HepG2 (cell line): Measurements from ENCODE around the gene SRRM2. TPM values are rescaled to one million over a fixed set of nuclear protein-coding genes. Genes with fewer than 3 reads are reported as not detected.

Experiments
- AGO1 ChIP-seq: fragments of 200-400 bp; formaldehyde crosslinking; IDR thresholded peaks from 2 replicates; pipeline ENCODE4 v1.6.1; 2017; ENCODE audit warnings: mild to moderate bottlenecking, low read depth, low read length, moderate library complexity; ENCODE audit not compliant: poor library complexity, severe bottlenecking
- CC2D1A ChIP-seq: sonication (generic); formaldehyde crosslinking; IDR thresholded peaks from 2 replicates; pipeline ENCODE4 v1.8.1; 2023; ENCODE audit warnings: mild to moderate bottlenecking, missing genetic modification reagents
- ELF3 ChIP-seq: IDR thresholded peaks from 2 replicates; pipeline ENCODE4 v1.6.1; 2016; ENCODE audit warnings: missing genetic modification reagents, missing compliant biosample characterization
- HES4 ChIP-seq: sonication (generic); formaldehyde crosslinking; IDR thresholded peaks from 2 replicates; pipeline ENCODE4 v1.9.0; 2021; ENCODE audit warnings: mild to moderate bottlenecking, missing genetic modification reagents, borderline replicate concordance
- HOXA3 ChIP-seq: sonication (generic); formaldehyde crosslinking; IDR thresholded peaks from 2 replicates; pipeline ENCODE4 v1.5.0; 2020; ENCODE audit warnings: missing genetic modification reagents
- HOXA7 ChIP-seq: sonication (generic); formaldehyde crosslinking; IDR thresholded peaks from 2 replicates; pipeline ENCODE4 v1.8.1; 2022; ENCODE audit warnings: mild to moderate bottlenecking, missing genetic modification reagents, moderate library complexity
- KLF11 ChIP-seq: IDR thresholded peaks from 2 replicates; pipeline ENCODE4 v1.6.1; 2016; ENCODE audit warnings: missing compliant biosample characterization
- KLF13 ChIP-seq: sonication (generic); formaldehyde crosslinking; IDR thresholded peaks from 2 replicates; pipeline ENCODE4 v1.4.0; 2020; ENCODE audit warnings: mild to moderate bottlenecking, missing genetic modification reagents
- KLF15 ChIP-seq: sonication (generic); formaldehyde crosslinking; IDR thresholded peaks from 2 replicates; pipeline ENCODE4 v1.8.1; 2023; ENCODE audit warnings: borderline replicate concordance, mild to moderate bottlenecking, inconsistent platforms, missing genetic modification reagents, mixed read lengths
- MAFF ChIP-seq: IDR thresholded peaks from 2 replicates; pipeline ENCODE4 v1.6.1; 2011; ENCODE audit warnings: low read depth, low read length, improper control_type of control experiment
- MAZ ChIP-seq, 2 experiments: sonication (generic) in 1 of 2; formaldehyde crosslinking in 1 of 2; IDR thresholded peaks; 2 replicates each; pipeline versions ENCODE4 v1.5.0 to v1.6.1; 2012 to 2020; ENCODE audit warnings: low read depth in 2 of 2, mild to moderate bottlenecking in 2 of 2, borderline replicate concordance in 1 of 2, improper control_type of control experiment in 1 of 2, low read length in 1 of 2, missing genetic modification reagents in 1 of 2, moderate library complexity in 1 of 2
- MYNN ChIP-seq: sonication (generic); formaldehyde crosslinking; IDR thresholded peaks from 2 replicates; pipeline ENCODE4 v1.4.0; 2020; ENCODE audit warnings: mild to moderate bottlenecking, low read depth, missing genetic modification reagents
- NFE2 ChIP-seq: sonication (generic); formaldehyde crosslinking; IDR thresholded peaks from 2 replicates; pipeline ENCODE4 v1.4.0; 2020; ENCODE audit warnings: missing genetic modification reagents
- PATZ1 ChIP-seq: sonication (generic); formaldehyde crosslinking; IDR thresholded peaks from 2 replicates; pipeline ENCODE4 v1.4.0; 2020; ENCODE audit warnings: missing genetic modification reagents
- RARA ChIP-seq: IDR thresholded peaks from 2 replicates; pipeline ENCODE4 v1.6.1; 2016; ENCODE audit warnings: missing genetic modification reagents, missing compliant biosample characterization
- RCOR2 ChIP-seq: IDR thresholded peaks from 2 replicates; pipeline ENCODE4 v1.6.1; 2016; ENCODE audit warnings: missing biosample characterization, missing genetic modification reagents
- RFXAP ChIP-seq: sonication (generic); formaldehyde crosslinking; IDR thresholded peaks from 2 replicates; pipeline ENCODE4 v1.4.0; 2020; ENCODE audit warnings: missing genetic modification reagents, borderline replicate concordance
- SP140L ChIP-seq: sonication (generic); formaldehyde crosslinking; IDR thresholded peaks from 2 replicates; pipeline ENCODE4 v1.4.0; 2020; ENCODE audit warnings: missing genetic modification reagents, borderline replicate concordance
- TFAP4 ChIP-seq: sonication (generic); IDR thresholded peaks from 2 replicates; pipeline ENCODE4 v1.6.1; 2016; ENCODE audit warnings: low read depth, borderline replicate concordance
- THAP11 ChIP-seq: IDR thresholded peaks from 2 replicates; pipeline ENCODE4 v1.6.1; 2016; ENCODE audit warnings: missing biosample characterization, missing genetic modification reagents
- ZBTB37 ChIP-seq: sonication (generic); formaldehyde crosslinking; IDR thresholded peaks from 2 replicates; pipeline ENCODE4 v1.4.0; 2020; ENCODE audit warnings: mild to moderate bottlenecking, missing genetic modification reagents
- ZFX ChIP-seq: sonication (generic); formaldehyde crosslinking; IDR thresholded peaks from 2 replicates; pipeline ENCODE4 v1.4.0; 2020; ENCODE audit warnings: mild to moderate bottlenecking, low read depth, missing genetic modification reagents, moderate library complexity
- ZNF589 ChIP-seq: sonication (generic); formaldehyde crosslinking; conservative IDR thresholded peaks from 2 replicates; pipeline ENCODE4 v1.8.0; 2022; ENCODE audit warnings: mild to moderate bottlenecking, moderate library complexity, missing genetic modification reagents
- ZNF737 ChIP-seq: sonication (generic); formaldehyde crosslinking; IDR thresholded peaks from 2 replicates; pipeline ENCODE4 v1.5.0; 2020; ENCODE audit warnings: missing genetic modification reagents, mild to moderate bottlenecking, borderline replicate concordance
- ZNF75D ChIP-seq: sonication (generic); formaldehyde crosslinking; IDR thresholded peaks from 2 replicates; pipeline ENCODE4 v1.8.1; 2023; ENCODE audit warnings: missing genetic modification reagents, mild to moderate bottlenecking, borderline replicate concordance
- ZNF768 ChIP-seq: sonication (generic); formaldehyde crosslinking; IDR thresholded peaks from 2 replicates; pipeline ENCODE4 v1.4.0; 2020; ENCODE audit warnings: missing genetic modification reagents
- ZNF772 ChIP-seq: sonication (generic); formaldehyde crosslinking; IDR thresholded peaks from 2 replicates; pipeline ENCODE4 v1.5.0; 2020; ENCODE audit warnings: mild to moderate bottlenecking, missing genetic modification reagents
- ZNF775 ChIP-seq: sonication (generic); formaldehyde crosslinking; IDR thresholded peaks from 2 replicates; pipeline ENCODE4 v1.4.0; 2020; ENCODE audit warnings: missing genetic modification reagents, mild to moderate bottlenecking, moderate library complexity, borderline replicate concordance
- ZZZ3 ChIP-seq: sonication (generic); formaldehyde crosslinking; IDR thresholded peaks from 2 replicates; pipeline ENCODE4 v1.4.0; 2020; ENCODE audit warnings: missing genetic modification reagents, mild to moderate bottlenecking, borderline replicate concordance
- polyA plus RNA-seq, 8 experiments: library from polyadenylated mRNA; depleted of rRNA in 3 of 8; stranded (reverse) in 7 of 8; unstranded in 1 of 8; fragments of >200 nt; fragmentation: Illumina TruSeq in 4 of 8; extraction: Trizol in 4 of 8; gene quantifications; 2 replicates each; pipeline versions ENCODE4 v1.2.1 to v1.2.3, GENCODE V29; 2011 to 2016; ENCODE audit warnings: low read depth in 4 of 8, missing spikeins in 1 of 8, mixed read lengths in 1 of 8; ENCODE audit not compliant: insufficient read depth in 1 of 8
- total RNA-seq, 5 experiments: library from RNA; depleted of rRNA; stranded (reverse); fragments of >200 nt; fragmentation: Illumina TruSeq; extraction: Trizol; gene quantifications; 2 replicates each; pipeline ENCODE4 v1.2.3, GENCODE V29; 2016; ENCODE audit warnings: low read depth in 1 of 5

The SRRM2 gene
- total and polyA plus RNA-seq, 2 of the 13 experiments (the other 11 are each of a cell fraction or from before 2014, with no cell fraction given), result 50.4 to 112 TPM

GRCh38 chr16:2738615-2739014, 13.8 kb upstream of the SRRM2 start (continued):
- TF ChIP-seq HOXA3 (CRISPR knock-in tag) (no peak), SP140L (no peak), TFAP4 (peak; percentile 41; the same call in 1 of the 2 replicates), ZBTB37 (CRISPR knock-in tag) (no peak), KLF13 (no peak), MAZ (IDR thresholded peaks at IDR 0.05; ENCODE audit: borderline replicate concordance, low read depth, low read length) (no peak), MAZ (CRISPR knock-in tag; IDR thresholded peaks at IDR 0.05; ENCODE audit: low read depth) (no peak), HOXA7 (CRISPR knock-in tag) (no peak), RFXAP (CRISPR knock-in tag) (no peak), ZNF775 (CRISPR knock-in tag) (no peak), RARA (CRISPR knock-in tag) (peak; percentile 45), KLF15 (CRISPR knock-in tag) (no peak), ZNF589 (CRISPR knock-in tag) (no peak), HES4 (CRISPR knock-in tag) (no peak), MAFF (no peak), MYNN (CRISPR knock-in tag) (no peak), ZNF75D (no peak), ZNF737 (CRISPR knock-in tag) (no peak), ZNF768 (CRISPR knock-in tag) (peak; percentile 67; the same call in 1 of the 2 replicates), ZNF772 (no peak), THAP11 (CRISPR knock-in tag) (0 out of 2 replicates have a peak, but pooled peaks have one; percentile 9), ZZZ3 (CRISPR knock-in tag) (no peak), NFE2 (CRISPR knock-in tag) (no peak), ZFX (CRISPR knock-in tag) (peak; percentile 18), PATZ1 (CRISPR knock-in tag) (0 out of 2 replicates have a peak, but pooled peaks have one; percentile 15), ELF3 (no peak), KLF11 (CRISPR knock-in tag) (no peak), RCOR2 (CRISPR knock-in tag) (no peak), AGO1 (no peak), CC2D1A (CRISPR knock-in tag) (no peak)
